ENCODE measurements around the gene KCNJ5. TPM values are rescaled to one million over a fixed set of nuclear protein-coding genes. Genes with fewer than 3 reads are reported as not detected.

The KCNJ5 gene
- total and polyA plus RNA-seq, 2 experiments from 2014 or later: not detected

GRCh38 chr11:128943428-128943976 is 52.3 kb downstream of the KCNJ5 start (continued):
- TF ChIP-seq ZNF462 (CRISPR knock-in tag; IDR thresholded peaks at IDR 0.05): no peak
- TF ChIP-seq CTCF (conservative IDR thresholded peaks at IDR 0.05; ENCODE audit: low read depth in 2 of 2): no peak
- TF ChIP-seq ZNF114 (CRISPR knock-in tag; IDR thresholded peaks at IDR 0.05): no peak
- no peak for TF ChIP-seq JUNB (IDR thresholded peaks at IDR 0.05; ENCODE audit: unreplicated experiment)
- no peak for TF ChIP-seq STAT1 (IDR thresholded peaks at IDR 0.05; ENCODE audit: unreplicated experiment)
- no peak for TF ChIP-seq EZH2phosphoT487 (IDR thresholded peaks at IDR 0.05; ENCODE audit: unreplicated experiment)

GRCh38 chr11:128946648-128947047 is 55.5 kb downstream of the KCNJ5 start:
- Mint-ChIP-seq H3K27me3 (ENCODE audit: insufficient read depth, low read depth, poor library complexity) (no peaks in the 10 kb centered on the region), H3K9me3 (no peaks in the 10 kb centered on the region; the same call in 2 of the 3 replicates), H3K27ac (no peak overlapping the region), H3K36me3 (ENCODE audit: low read depth) (no peaks in the 10 kb centered on the region), H3K4me1 (no peaks in the 10 kb centered on the region), H3K4me3 (no peak overlapping the region)
- Histone ChIP-seq H3K27me3 (ENCODE audit: insufficient read depth) (no peaks in the 10 kb centered on the region), H4K20me1 (replicated peaks; ENCODE audit: insufficient read depth) (0 out of 2 replicates have a peak, but pooled peaks cover 3% of the 10 kb centered on the region), H3K4me1 (ENCODE audit: insufficient read depth) (no peaks in the 10 kb centered on the region; the same call in 1 of the 2 replicates), H3K27ac (ENCODE audit: low read depth) (no peak overlapping the region), H3K9me2 (ENCODE audit: insufficient read depth) (no peaks in the 10 kb centered on the region), H3F3A (replicated peaks; ENCODE audit: low read depth) (no peaks in the 10 kb centered on the region), H3K36me3 (ENCODE audit: insufficient read depth) (no peaks in the 10 kb centered on the region), H3K4me3 (no peak overlapping the region), H3K79me2 (replicated peaks; ENCODE audit: insufficient read depth) (no peaks in the 10 kb centered on the region), H2AFZ (no peak overlapping the region), H3K4me2 (no peak overlapping the region)
- TF ChIP-seq CREB1 (CRISPR knock-in tag; IDR thresholded peaks at IDR 0.05; ENCODE audit: low read depth) (no peak), EZH2phosphoT487 (IDR thresholded peaks at IDR 0.05; ENCODE audit: unreplicated experiment) (no peak), ZNF331 (CRISPR knock-in tag; IDR thresholded peaks at IDR 0.05; ENCODE audit: low read depth) (no peak), CTCF (conservative IDR thresholded peaks at IDR 0.05; ENCODE audit: low read depth in 2 of 2) (no peak), REST (IDR thresholded peaks at IDR 0.05; ENCODE audit: unreplicated experiment) (no peak)
- DNase-seq (ENCODE audit: low spot score): no peak
- no peak for ATAC-seq

All from GM23338 (cell line).